ENCODE results near the gene CR1. TPM values are rescaled to one million over a fixed set of nuclear protein-coding genes. Genes with fewer than 3 reads are reported as not detected.

CR1 gene
- total RNA-seq, 2 experiments from 2014 or later = 0.14 to 0.18 TPM

DNA sequence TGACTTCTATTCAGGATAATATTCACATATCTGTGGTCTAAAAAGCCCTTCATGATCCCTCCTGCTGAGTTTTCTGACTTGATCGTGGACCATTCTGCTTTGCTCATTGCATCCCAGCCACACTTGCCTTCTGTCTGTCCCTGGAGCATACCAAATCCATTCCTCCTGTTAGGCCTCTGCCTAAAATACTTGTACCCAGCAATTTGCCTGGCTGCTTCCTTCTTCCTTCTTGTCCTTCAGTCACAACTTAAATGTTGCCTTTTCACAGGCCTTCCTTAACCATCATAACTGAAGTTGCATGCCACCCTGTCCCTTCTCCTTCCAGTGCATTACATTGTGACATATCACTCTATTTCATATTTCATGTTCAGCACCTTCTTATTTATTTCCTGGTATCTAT, 37.5 kb upstream of the CR1 start:
- Mint-ChIP-seq H3K4me1 (ENCODE audit: low read depth) (peaks cover 46% of the 10 kb centered on the region), H3K4me3 (no peak overlapping the region), H3K27me3 (peaks cover 4% of the 10 kb centered on the region), H3K27ac (no peak overlapping the region), H3K9me3 (no peaks in the 10 kb centered on the region), H3K36me3 (ENCODE audit: low read depth) (peaks cover 1% of the 10 kb centered on the region)
- POLR2A ChIA-PET = no interaction called here
- DNase-seq = no peak
- ATAC-seq = no peak
- CTCF ChIA-PET = interaction anchor here (0.9 kb wide), 1 partner anchor 13 kb away, joined by 3 read pairs; no protein-coding TSS in a partner anchor
- intact Hi-C loops (cut with micrococcal nuclease) = loop anchor here (5.0 kb wide), 1 partner anchor 39 kb away; the partner anchor contains the start of gene CR1
- TF ChIP-seq, protein P1, sequence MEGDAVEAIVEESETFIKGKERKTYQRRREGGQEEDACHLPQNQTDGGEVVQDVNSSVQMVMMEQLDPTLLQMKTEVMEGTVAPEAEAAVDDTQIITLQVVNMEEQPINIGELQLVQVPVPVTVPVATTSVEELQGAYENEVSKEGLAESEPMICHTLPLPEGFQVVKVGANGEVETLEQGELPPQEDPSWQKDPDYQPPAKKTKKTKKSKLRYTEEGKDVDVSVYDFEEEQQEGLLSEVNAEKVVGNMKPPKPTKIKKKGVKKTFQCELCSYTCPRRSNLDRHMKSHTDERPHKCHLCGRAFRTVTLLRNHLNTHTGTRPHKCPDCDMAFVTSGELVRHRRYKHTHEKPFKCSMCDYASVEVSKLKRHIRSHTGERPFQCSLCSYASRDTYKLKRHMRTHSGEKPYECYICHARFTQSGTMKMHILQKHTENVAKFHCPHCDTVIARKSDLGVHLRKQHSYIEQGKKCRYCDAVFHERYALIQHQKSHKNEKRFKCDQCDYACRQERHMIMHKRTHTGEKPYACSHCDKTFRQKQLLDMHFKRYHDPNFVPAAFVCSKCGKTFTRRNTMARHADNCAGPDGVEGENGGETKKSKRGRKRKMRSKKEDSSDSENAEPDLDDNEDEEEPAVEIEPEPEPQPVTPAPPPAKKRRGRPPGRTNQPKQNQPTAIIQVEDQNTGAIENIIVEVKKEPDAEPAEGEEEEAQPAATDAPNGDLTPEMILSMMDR (IDR thresholded peaks at IDR 0.05) = no peak

DNA sequence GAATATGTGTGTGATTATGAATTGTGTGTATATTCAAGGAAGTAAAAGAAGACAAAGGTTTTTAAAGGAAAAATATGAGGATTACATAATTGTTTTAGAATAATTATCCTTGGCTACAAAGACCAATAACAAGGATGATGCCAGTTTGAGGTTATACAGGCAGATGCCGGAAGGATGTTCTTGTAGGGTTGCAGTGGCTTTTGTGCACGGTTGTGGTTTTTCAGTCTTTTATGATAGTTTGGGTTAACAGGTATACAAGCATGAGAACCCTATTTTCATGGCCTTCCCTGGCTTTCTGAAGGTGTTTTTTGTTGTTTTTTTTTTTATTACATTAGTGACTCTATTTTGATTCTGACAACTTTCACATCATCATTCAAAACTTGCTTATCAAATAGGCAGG, 36.9 kb upstream of the CR1 start:
- CTCF ChIA-PET = no interaction called here
- H3K27ac Mint-ChIP-seq = no peak overlapping the region

DNA sequence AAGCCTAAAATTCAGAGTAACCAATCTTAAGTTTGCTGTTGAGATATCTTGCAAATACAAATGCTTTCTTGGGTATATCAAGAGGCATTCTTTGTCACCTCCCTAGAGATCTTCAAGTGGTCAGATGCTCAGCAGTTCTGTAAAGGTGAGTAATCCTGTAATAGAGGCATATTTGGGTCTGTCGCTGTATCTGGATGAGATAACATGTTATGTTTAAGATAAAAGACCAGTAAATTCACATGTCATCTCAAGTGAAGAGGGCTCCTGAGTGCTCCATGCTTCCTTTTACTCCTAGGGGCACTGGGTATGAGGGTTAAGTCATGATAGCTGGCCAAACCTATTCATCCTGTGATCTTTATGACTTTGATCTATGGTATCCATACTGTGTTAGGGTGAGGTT, 34.3 kb upstream of the CR1 start:
- no peaks in the 10 kb centered on the region for H3K27me3 Mint-ChIP-seq
- intact Hi-C loops (cut with micrococcal nuclease) = no loop called here
- TF ChIP-seq, protein P1 (IDR thresholded peaks at IDR 0.05) = no peak
- no peak for DNase-seq
- no peaks in the 10 kb centered on the region for H3K9me3 Mint-ChIP-seq
- H3K36me3 Mint-ChIP-seq (ENCODE audit: low read depth) = peaks cover 1% of the 10 kb centered on the region
- H3K4me3 Mint-ChIP-seq = no peak overlapping the region
- H3K27ac Mint-ChIP-seq = no peak overlapping the region
- ChIA-PET POLR2A (interaction anchor here (0.6 to 1.0 kb wide), 2 partner anchors 9 to 367 kb away, joined by 3 to 4 read pairs; no protein-coding TSS in a partner anchor), CTCF (interaction anchor here (3.1 kb wide), 1 partner anchor 38 kb away, joined by 13 read pairs; no protein-coding TSS in a partner anchor)
- ATAC-seq = peak; percentile 22
- peaks cover 45% of the 10 kb centered on the region for H3K4me1 Mint-ChIP-seq (ENCODE audit: low read depth)

More for the DNA sequence above, 36.9 kb upstream of the CR1 start:
- POLR2A ChIA-PET = no interaction called here
- Mint-ChIP-seq H3K4me1 (ENCODE audit: low read depth) (peaks cover 50% of the 10 kb centered on the region), H3K27me3 (peaks cover 4% of the 10 kb centered on the region), H3K9me3 (no peaks in the 10 kb centered on the region), H3K4me3 (no peak overlapping the region), H3K36me3 (ENCODE audit: low read depth) (peaks cover 1% of the 10 kb centered on the region)
- ATAC-seq (no peak), DNase-seq (peak; percentile 51)
- intact Hi-C loops (cut with micrococcal nuclease) = loop anchor here (5.0 kb wide), 1 partner anchor 38 kb away; the partner anchor contains the start of gene CR1
- TF ChIP-seq, protein P1 (IDR thresholded peaks at IDR 0.05) = no peak

DNA sequence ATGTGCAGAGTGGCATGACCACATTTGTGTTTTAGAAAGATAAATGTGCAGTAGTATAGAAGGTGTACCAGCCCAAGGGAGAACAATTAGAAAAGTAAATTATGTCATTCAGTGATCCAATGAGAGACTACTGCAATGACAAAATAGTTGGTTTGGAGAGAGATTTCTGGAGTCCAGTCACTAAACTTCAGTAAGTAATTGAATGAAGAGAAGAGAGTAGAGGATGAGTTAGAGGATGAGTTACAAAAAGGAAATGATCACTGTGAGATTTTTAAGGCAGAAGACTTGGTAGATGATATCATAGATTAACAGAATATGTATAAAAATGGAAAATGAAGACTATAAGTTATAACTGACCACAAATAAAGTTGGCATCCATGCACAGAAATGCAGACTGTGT, 33.4 kb upstream of the CR1 start:
- H3K4me3 Mint-ChIP-seq = no peak overlapping the region
- H3K36me3 Mint-ChIP-seq (ENCODE audit: low read depth) = peaks cover 1% of the 10 kb centered on the region
- TF ChIP-seq, protein P1 (IDR thresholded peaks at IDR 0.05) = no peak
- no peak overlapping the region for H3K27ac Mint-ChIP-seq
- no peak for DNase-seq
- no peaks in the 10 kb centered on the region for H3K27me3 Mint-ChIP-seq
- H3K9me3 Mint-ChIP-seq = no peaks in the 10 kb centered on the region
- ChIA-PET CTCF (interaction anchor here (1.0 to 3.1 kb wide), 2 partner anchors 16 to 37 kb away, joined by 4 to 13 read pairs; no protein-coding TSS in a partner anchor), POLR2A (no interaction called here)
- ATAC-seq = no peak
- H3K4me1 Mint-ChIP-seq (ENCODE audit: low read depth) = peaks cover 49% of the 10 kb centered on the region
- intact Hi-C loops (cut with micrococcal nuclease) = no loop called here

DNA sequence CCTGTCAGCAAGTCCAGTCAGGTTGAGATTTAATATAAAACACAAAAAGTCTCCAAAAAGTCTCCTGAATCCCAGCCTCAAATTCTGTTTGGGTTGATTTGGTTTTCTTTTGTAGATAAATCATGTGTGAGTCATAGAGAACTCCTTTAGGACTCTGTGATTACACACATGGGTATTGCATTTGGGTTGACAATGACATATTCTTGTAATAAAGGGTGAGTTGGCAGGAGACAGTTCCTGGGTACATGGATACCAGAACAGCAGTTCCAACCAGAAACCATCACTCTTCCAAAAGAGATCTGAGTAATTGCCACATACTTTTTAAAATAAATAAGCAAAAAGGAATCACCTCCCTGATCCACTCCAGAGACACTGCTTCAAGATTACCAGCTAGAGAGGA, 32.9 kb upstream of the CR1 start:
- intact Hi-C loops (cut with micrococcal nuclease) = no loop called here
- CTCF ChIA-PET = interaction anchor here (0.9 to 2.5 kb wide), 3 partner anchors 8 to 121 kb away, joined by 3 to 12 read pairs (median 4); partner anchors contain the start of gene CR2
- no peak for DNase-seq
- peak; percentile 59 for ATAC-seq
- Mint-ChIP-seq H3K27me3 (no peaks in the 10 kb centered on the region), H3K27ac (peak overlapping the region; percentile 37), H3K36me3 (ENCODE audit: low read depth) (peaks cover 1% of the 10 kb centered on the region), H3K4me1 (ENCODE audit: low read depth) (peaks cover 49% of the 10 kb centered on the region), H3K9me3 (no peaks in the 10 kb centered on the region), H3K4me3 (no peak overlapping the region)
- POLR2A ChIA-PET = no interaction called here
- TF ChIP-seq, protein P1 (IDR thresholded peaks at IDR 0.05) = no peak

Measured in activated CD8-positive, alpha-beta T cell treated with anti-CD3 and anti-CD28 coated beads for 36 hours (primary cell).